NOMO-1 treated with dmso at 0.1 percent for 144 hours (cell line): ENCODE data around the gene CSNK1G1.
A peak's percentile ranks its signal among the peaks of the same experiment; 100 is the strongest.
"Not testable (repeated sequence)": the region's sequence is repeated elsewhere in the genome, so short reads cannot be mapped to it uniquely, and the experiment has no call there.

Experiments used
- DNase-seq: peaks from one replicate; lab custom pipeline; 2025; ENCODE audit not compliant: unreplicated experiment; lab: John Stamatoyannopoulos, UW

CSNK1G1 gene

GRCh38 chr15:64355944-64356709 lies at the start of gene CSNK1G1:
Gene CSNK1G1, minus strand, starts transcription at chr15:64356173. Its CDS starts 55,674 bp downstream, at chr15:64300499.
- peak; percentile 92 for DNase-seq

GRCh38 chr15:64400583-64400982 lies 44.6 kb upstream of the CSNK1G1 start:
- DNase-seq, result no peak

- DNase-seq, result no peak
These were observed 42.6 kb upstream of the CSNK1G1 start for GRCh38 chr15:64398575-64398974.

GRCh38 chr15:64396789-64397188 lies 40.8 kb upstream of the CSNK1G1 start:
- DNase-seq, result no peak

GRCh38 chr15:64392471-64392870 lies 36.5 kb upstream of the CSNK1G1 start:
- not testable (repeated sequence) for DNase-seq

GRCh38 chr15:64389036-64389435 lies 33.1 kb upstream of the CSNK1G1 start:
- no peak for DNase-seq

GRCh38 chr15:64387562-64388168 lies 31.7 kb upstream of the CSNK1G1 start, which contains the start of gene TRIP4:
Gene TRIP4, plus strand, starts transcription at chr15:64387836. Its CDS starts 28 bp downstream, at chr15:64387864.
- DNase-seq, result peak; percentile 99

- DNase-seq, result no peak
These were observed 30.3 kb upstream of the CSNK1G1 start for GRCh38 chr15:64386291-64386690.

- DNase-seq, result no peak
These were observed 27.8 kb upstream of the CSNK1G1 start for GRCh38 chr15:64383760-64384159.

GRCh38 chr15:64381000-64381751 lies 25.2 kb upstream of the CSNK1G1 start, which contains the start of gene PCLAF:
Gene PCLAF, minus strand, starts transcription at chr15:64381441. Its CDS starts 70 bp downstream, at chr15:64381371.
- DNase-seq, result peak; percentile 94

GRCh38 chr15:64380130-64380870 lies 24.3 kb upstream of the CSNK1G1 start:
- not testable (repeated sequence) for DNase-seq

GRCh38 chr15:64379216-64379960 lies 23.4 kb upstream of the CSNK1G1 start:
- DNase-seq, result no peak

- no peak for DNase-seq
These were observed 17.4 kb upstream of the CSNK1G1 start for GRCh38 chr15:64373360-64373759.

- not testable (repeated sequence) for DNase-seq
These were observed 15.4 kb upstream of the CSNK1G1 start for GRCh38 chr15:64371383-64371782.

- no peak for DNase-seq
These were observed 13.2 kb upstream of the CSNK1G1 start for GRCh38 chr15:64369078-64369607.

GRCh38 chr15:64361259-64361658 lies 5.3 kb upstream of the CSNK1G1 start:
- DNase-seq, result no peak

GRCh38 chr15:64356710-64357040 lies 702 bp upstream of the CSNK1G1 start:
- DNase-seq, result no peak

GRCh38 chr15:64355348-64355943 lies 527 bp downstream of the CSNK1G1 start:
- DNase-seq, result peak; percentile 22

- DNase-seq, result no peak
These were observed 1.2 kb downstream of the CSNK1G1 start for GRCh38 chr15:64354688-64355344.
